GM18508 (cell line): ENCODE measurements around the gene STK32B.

Source experiments
- ATAC-seq: cut with Tn5 transposase; IDR thresholded peaks from one replicate; pipeline ENCODE4 v1.9.1; 2021; ENCODE audit warnings: moderate number of reproducible peaks; ENCODE audit not compliant: insufficient read depth, unreplicated experiment

Gene STK32B

DNA sequence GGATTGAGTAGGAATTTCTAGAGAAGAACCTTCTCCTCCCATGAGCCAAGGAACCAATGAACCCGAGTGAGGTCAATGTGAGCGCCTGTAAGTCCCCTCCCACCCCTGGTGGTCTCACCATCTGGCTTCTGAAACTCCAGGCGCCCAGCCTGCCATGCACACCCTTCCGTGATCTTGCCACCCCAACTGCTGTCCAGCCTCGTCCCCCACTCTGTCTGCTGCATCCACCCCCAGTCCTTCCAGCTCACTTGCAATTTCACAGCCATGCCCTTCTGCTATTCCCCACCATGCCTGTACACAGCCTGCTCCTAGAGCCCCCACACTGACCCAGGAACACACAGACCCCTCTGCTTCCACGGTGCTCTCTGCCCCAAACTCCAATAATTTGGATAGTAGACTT is 323.7 kb downstream of the STK32B start:
- no peak for ATAC-seq

DNA sequence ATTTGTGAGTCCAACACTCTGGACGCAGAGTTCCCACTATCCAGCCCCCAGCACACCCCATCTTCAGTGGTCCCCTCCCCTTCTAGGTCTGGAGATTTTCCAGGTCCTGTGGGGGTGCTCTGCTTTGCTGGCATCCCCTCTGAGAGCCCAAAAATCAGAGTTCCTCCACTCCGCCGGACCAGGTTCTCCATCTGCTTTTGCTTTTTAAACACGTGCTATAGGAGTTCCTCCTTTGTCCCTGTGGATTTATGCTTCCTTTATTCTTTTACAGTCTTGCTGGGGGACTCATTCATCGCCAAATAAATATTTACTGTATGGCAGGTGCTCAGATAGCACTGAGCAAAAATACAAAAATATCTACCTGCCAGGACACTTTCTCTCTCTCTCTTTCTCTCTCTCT is 324.7 kb downstream of the STK32B start:
- ATAC-seq = no peak

DNA sequence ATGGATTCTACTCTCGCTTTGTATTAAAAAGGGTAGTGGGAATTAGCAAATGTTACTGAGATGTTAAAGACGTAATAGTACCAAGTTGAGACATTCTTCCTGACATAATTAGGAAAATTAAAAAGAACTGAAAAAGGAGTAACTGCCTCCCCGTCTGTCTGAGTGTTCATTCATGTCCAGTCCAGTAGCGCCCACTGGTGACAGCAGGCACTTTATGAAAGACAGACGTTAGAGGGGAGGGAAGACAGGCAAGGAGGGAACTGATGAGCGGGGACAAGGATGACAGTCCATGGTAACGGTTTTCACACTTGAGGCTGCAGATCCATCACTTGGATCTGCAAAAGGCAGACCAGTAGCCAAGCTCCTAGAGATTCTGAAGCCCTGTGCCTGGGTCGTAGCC is 326.7 kb downstream of the STK32B start:
- no peak for ATAC-seq

DNA sequence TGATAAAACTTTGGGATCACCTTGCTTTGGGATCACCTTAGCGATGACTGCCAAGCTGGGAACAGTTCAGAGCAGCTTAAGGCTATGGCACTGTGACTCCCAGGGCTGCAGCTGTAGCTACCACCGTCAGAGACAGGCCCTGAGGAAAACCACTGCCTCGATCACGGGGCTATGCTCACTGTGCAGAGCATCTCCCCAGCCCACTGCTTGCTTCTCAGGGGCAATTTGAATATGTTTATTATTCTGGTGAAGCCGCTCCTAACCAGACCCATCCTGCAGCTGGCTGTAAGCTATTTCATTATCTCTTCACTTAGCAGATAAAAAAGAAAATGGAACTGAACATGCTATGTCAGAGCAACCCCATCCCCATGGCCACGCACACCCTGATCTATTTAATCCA is 328.6 kb downstream of the STK32B start:
- no peak for ATAC-seq

DNA sequence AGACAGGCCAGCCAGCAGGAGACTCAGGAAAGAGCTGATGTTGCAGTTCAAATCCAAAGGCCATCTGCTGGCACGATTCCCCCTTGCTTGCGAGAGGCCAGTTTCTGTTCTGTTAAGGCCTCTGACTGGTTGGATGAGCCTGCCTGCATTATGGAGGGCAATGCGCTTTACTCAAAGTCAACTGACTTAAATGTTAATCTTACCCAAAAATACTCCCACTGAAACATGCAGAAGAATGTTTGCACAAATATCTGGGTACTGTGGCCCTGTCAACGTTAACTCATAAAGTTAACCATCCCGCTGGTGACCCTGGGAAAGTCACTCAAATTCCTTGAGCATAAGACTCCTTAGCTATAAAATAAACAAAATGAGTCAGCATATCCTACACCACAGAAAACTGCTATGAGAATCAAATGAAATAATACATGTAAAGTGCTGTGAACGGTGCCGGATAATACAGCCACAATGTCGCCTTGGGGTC is 330.7 kb downstream of the STK32B start:
- no peak for ATAC-seq

DNA sequence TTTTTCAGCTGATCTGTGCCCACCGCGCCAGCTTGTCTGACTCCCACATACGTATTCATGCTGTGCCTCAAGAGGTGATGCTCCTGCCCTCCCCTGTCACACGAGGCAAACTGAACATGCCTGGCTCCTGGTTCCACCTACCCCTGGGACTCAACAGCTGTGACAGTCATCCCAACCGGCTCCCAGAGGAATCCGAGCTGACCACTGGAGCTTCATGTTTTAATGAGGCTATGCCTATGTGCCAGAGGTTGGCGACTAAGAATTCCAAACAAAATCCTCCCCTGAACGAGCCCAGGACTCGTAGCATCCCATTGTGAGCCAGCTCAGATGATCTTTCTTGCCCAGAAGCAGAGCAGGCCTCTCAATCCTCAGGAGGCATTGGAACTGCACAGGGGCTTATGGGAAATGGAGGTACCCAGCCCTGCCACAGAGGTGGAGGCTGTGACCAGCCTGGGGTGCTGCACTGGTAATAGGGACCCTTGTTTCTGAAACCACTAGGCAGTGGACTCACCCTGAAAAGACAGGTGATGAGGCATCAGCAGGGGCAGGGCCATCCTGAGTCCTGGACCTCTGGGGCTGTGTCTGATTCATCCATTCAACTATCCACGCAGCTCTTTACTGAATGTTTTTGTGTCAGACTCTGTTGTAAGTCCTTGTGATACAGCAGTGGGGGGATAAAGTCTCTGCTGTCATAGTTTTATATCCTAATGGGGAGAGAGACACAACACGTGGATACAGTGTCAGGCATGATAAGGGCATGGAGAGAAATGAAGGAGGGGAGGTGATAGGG is 332.1 kb downstream of the STK32B start:
- ATAC-seq = no peak

DNA sequence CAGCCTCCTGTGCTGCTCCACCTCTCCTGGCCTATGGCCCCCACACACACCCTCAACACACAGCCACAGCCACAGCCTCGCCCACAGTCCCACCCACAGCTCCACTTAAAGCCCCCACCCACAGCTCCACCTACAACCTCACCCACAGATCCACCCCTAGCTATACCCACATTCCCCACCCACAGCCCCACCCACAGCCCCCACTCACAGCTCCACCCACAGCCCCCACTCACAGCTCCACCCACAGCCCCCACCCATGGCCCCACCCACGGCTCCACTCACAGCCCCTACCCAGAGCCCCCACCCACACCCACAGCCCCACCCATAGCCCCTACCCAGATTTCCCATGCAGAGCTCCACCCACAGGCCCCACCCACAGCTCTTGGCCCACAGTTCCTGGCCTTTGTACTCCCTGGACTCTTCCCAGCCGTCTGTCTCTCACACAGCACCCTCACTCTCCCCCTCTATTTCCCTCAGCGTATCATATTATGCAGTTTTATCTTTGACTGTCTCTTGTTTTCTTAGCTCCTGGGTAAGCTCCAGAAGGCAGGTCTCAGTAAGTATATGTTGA is 334.5 kb downstream of the STK32B start:
- ATAC-seq = no peak

DNA sequence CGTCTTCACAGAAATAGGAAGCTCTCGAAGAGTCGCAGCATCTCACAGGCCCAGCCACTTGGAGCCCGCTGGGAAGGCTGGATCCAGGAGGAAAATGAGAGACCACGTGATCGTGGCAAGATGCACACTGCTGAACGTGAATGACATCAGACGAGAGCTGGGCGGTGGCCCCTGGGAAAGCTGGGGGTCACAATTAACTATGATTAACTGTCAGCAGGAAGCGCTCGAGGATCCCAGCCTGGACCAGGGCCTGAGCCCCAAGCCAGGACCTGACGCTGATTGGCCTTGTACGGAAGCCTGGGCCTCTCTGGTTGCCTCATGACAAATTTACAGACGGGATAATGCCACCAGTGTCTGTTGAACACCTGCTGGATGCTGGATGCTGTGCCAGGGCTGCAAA is 335.6 kb downstream of the STK32B start:
- ATAC-seq = no peak

DNA sequence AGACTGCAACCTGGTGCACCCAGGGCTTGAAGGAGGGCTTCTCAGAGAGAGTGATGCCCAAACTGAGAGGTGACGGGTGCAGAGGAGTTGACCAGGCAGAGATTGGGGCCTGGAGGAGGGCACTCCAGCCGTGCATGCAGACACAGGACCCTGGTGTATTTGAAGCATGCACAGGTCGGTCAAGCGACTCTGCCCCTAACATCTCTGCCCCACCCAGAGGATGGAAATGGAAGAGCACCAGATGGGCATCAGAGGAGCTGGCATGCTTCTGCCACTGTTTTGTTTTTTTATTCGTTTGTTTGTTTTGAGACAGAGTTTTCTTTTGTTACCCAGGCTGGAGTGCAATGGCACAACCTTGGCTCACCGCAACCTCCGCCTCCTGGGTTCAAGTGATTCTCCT is 336.2 kb downstream of the STK32B start:
- no peak for ATAC-seq

DNA sequence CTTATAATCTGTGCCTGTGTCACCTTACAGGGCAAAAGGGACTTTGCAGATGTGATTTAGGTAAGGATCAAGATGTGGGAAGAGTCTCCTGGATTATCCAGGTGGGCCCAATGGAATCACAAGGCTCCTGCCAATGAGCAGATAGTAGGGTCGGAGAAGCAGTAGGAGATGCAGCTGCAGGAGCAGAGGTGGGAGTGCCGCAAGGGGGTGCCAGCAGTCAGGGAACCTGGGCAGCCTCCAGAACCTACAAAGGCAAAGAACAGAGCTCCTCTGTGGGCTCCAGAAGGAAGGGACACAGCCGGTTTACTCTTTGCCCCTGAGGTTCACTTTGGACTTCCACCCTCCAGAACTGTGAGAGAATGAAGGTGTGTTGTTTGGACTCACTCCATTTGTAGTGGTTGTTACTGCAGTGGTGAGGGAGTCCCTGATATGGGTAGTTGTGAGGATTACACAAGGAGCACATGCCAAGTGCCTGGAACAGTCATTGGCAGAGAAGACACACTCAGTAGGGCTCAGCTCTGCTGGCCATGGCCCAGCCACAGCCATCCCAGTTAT is 338.6 kb downstream of the STK32B start:
- ATAC-seq = no peak

DNA sequence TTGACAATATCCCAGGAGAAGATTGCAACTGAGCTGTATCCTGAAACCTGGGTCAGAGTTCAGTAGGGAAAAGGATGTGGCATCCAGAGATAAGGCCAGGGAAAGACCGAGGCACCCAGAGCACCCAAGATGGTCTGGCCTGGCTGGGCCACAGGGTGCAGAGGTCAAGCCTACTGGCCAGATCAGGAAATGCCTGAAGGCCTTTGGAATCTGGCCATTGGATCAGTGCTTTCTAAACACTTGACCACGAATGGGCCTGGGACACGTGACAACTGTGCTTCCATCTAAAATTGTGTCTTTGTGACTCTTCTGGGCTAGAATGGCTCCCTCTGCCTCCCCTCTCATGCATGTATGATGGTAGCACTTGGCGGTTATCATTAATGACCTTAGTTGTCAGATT is 340.2 kb downstream of the STK32B start:
- no peak for ATAC-seq

DNA sequence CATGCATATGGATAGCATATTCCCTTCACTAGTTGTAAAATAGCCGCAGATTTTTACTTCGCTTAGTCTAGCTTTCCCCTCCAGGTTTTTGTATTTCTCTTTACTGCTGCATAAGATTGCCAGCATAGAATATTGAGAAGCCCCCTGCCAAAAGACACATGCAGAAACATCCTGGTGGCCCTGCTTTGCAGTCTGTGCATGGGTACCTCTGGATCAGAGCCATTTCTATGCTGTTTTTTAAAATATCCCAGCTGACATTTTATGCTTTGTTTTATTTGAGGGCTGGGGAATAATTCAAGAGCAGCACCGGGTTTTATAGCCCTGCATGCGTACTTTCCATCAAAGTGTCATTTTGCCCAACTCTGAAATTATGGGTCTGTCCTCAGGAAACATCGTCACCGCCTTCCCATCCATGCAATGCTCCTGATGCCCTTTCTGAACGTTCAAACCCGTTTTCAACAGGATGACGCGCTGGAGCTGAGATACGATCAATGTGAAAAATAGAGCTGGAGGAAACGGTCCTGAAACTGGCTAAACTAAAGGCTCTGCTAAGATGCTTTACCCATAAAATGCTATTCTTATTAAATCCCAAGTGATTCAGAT is 342.7 kb downstream of the STK32B start:
- no peak for ATAC-seq

DNA sequence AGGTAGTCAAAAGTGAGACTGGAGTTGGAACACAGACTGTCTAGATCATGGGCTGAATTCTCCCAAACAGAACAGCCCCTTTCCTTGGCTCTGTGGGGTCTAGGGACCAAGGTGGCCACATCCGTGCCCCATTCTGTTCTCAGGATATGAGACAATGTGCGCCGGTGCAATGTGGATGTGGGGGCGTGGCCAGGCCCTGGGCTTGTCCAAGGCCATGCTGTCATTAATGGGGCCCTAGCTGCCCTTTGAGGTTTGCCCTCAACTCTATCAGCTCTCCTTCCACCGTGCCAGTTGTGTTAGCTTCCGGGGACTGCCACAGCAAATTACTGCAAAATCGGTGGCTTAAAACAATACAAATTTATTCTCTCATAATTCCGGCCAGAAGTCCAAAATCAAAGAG is 344.5 kb downstream of the STK32B start:
- ATAC-seq = no peak

DNA sequence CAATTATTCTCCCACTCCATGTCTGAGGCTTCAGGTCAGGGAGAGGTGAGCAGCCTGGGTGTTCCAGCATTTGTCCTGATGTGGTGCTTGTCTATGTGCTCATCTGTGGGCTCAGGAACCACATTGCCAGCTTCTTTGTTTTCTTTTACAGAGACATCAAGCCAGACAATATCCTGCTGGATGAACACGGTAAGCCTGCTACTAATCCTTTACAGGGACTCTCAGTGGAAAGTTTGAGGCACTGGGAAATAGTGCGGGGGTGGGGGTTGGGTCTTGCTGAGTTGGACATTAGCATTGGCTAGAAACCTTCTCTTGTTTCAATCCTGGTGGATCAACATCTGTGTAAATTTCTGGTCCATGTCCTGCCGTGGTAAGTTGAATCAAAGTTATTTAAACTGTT is 346.8 kb downstream of the STK32B start:
- ATAC-seq = no peak

DNA sequence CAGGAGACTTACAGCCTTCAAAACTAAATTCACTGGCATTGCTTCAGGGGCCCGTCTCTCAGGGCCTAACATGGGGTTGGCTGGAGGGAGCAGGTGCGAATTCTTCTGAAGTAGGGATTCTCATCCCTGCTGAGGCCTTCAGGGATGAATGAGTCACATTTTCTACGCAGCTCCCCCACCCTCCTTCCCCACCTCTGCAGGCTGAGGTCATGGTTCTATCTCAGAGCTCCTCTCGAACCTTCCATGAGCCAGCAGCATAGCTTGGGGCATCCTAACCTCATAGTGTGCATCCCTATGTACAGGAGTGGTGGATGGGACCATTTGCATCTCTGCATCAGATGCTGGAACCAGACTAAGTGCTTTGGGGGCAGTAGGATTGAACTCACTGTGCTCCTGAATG is 347.8 kb downstream of the STK32B start:
- ATAC-seq = no peak

DNA sequence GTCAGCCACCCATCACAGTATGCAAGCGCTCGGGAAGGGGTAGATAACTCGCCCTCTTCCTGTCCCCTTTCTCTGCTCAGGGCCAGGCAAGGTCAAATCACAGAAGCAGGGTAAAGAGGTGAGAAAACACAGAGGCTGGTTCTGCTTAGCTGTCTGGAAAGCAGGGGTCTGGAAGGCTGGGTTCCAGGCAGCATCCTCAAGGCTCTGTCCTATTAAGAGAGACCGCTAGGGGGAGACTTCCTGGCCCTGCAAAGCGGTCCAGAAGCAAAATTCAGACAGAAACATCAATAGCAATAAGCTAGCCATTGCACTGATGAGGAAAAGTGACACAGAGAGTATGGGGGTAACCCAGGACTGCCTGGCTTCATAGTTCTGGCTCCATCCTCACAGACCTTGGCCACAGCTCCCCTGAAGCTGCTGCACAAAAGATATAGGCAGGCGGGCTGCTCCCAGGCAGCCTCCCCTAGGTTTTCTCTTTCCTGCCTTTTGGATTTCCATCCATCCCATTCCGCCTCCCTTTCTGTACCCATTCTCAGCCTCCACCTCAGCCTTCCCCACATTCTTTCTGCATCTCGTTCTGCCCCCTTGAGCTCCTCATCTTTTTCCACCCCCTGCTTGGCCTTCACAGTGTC is 348.6 kb downstream of the STK32B start:
- ATAC-seq = no peak

DNA sequence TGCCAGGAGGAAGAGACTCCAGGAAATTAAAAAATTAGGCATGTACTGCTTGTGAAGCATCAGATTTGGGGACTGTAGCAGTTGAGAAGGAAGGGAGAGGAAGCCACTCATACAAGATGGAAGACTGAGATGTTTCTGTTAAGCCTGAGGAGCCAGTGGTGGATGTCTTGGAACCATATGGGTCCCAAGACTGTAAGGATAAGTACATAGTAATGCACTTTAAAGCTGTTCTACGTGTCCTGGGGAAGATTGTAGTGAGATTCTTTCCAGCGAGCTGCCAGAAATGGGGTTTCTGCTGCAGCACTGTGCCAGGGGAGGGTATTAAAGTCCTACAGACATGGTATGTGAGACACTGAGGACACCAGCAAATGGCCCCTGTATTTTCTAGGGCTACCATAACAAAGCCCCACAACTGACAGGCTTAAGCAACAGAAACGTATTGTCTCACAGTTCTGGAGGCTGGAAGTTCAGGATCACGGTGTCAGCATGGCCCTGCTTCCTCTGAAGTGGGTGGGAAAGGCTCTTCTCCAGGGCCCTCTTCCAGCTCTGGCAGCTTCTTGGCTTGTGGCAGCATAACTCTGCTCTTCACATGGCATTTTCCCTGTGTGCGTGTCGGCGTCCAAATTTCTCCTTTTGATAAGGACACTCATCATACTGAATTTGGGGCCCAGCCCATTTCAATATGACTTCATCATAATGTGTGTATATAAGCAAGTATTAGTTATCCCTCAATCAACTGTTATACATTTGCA is 352.6 kb downstream of the STK32B start:
- no peak for ATAC-seq

DNA sequence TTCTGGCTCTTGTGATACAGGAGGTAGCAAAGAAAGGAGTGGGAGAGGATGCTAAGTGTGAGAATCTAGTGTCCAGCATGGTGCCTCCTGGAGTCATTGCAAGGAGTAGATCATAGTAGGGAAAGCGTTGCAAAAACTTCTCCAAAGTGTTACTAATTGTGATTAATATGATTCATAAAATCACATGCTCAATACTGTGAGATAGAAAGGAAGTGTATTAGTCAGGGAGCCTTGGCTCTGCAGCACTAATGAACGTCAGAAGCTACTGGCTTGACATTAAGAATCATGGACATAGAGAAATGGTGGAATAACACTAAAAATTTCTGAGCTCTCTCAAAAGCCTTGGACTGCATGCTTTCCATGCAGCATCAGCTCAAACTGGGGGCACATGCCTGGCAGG is 358.0 kb downstream of the STK32B start:
- no peak for ATAC-seq

DNA sequence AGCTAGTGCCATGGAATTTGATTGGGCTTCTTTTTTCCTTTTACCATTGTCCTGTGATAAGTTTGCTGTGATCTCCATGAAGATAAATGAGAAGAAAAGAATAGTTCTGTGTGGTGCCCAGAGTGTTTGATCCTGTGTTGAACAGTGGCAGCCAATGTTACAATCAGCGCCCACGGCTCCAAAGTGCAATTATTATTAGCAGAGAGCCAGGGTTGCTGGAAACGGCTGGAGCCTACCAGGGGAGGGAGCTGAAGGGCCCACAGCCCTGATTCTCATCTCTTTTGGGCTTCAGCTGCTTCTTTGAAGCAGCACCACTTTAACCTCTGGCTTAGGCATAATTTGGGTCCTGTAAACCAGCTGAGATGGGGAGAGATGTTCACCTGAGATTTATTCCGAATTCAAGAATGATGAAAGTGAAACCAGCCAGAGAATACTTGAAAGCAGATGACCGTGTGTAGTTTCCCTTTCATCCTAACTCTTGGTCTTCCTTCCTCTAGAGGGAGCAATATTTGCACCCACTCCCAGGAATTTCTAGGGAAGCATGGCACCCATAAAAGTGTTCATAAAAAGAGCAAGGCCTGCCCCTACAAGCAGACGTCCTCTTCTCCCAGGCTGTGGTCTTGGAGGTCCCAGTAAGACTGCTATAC is 358.8 kb downstream of the STK32B start:
- ATAC-seq = no peak

DNA sequence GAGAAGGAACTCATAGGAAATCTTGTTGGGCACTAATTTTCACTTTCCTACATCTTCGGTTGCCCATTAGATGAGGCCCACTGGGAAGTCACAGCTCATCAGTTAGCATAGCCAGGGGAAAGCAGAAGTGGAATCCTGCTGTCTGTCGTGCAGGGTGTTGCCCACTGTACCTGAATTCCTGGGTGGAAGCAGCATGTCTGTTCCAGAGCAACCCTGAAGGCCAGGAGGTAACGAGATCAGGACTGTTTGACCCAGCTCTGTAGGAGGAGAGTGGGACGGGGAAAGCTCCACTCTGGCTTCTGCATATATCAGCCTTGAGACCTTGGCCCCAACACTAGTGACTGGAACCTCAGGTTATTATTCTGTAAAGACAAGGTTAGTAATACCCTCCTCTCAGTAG is 361.0 kb downstream of the STK32B start:
- no peak for ATAC-seq
